K562 (cell line): Measurements from ENCODE around the gene TIMM17A. TPM values are rescaled to one million over a fixed set of nuclear protein-coding genes. Genes with fewer than 3 reads are reported as not detected.

ENCODE experiments used
- CXXC5 ChIP-seq: fragments of 250-450 bp; sonication (Bioruptor Pico); IDR thresholded peaks from 2 replicates; pipeline ENCODE4 v1.8.0; 2022; ENCODE audit warnings: inconsistent platforms, mild to moderate bottlenecking, moderate library complexity
- FOXA1 ChIP-seq: fragments of 450-650 bp; IDR thresholded peaks from 2 replicates; pipeline ENCODE4 v1.6.1; 2016; ENCODE audit warnings: mild to moderate bottlenecking, borderline replicate concordance
- HCFC1 ChIP-seq: IDR thresholded peaks from 2 replicates; pipeline ENCODE4 v1.6.1; 2012; ENCODE audit warnings: low read depth, low read length, improper control_type of control experiment
- ILF3 ChIP-seq: fragments of 450-650 bp; IDR thresholded peaks from 2 replicates; pipeline ENCODE4 v1.6.1; 2018; ENCODE audit warnings: antibody characterized with exemption, mild to moderate bottlenecking, moderate library complexity, borderline replicate concordance
- KLF16 ChIP-seq: IDR thresholded peaks from 2 replicates; pipeline ENCODE4 v1.6.1; 2016; ENCODE audit warnings: antibody characterized with exemption
- MEIS2 ChIP-seq: fragments of 450-650 bp; IDR thresholded peaks from 2 replicates; pipeline ENCODE4 v1.6.1; 2014; ENCODE audit warnings: mild to moderate bottlenecking; ENCODE audit not compliant: partially characterized antibody
- POLR2A ChIP-seq: fragments of 450-650 bp; conservative IDR thresholded peaks from 2 replicates; pipeline ENCODE4 v1.6.1; 2016
- RCOR1 ChIP-seq, 2 experiments: IDR thresholded peaks; 2 replicates each; pipeline ENCODE4 v1.6.1; 2012; ENCODE audit warnings: low read depth in 2 of 2, low read length in 2 of 2, borderline replicate concordance in 1 of 2, improper control_type of control experiment in 1 of 2
- ZNF431 ChIP-seq: sonication (generic); formaldehyde crosslinking; IDR thresholded peaks from 2 replicates; pipeline ENCODE4 v1.8.0; 2022; ENCODE audit warnings: mild to moderate bottlenecking, missing genetic modification reagents
- ZNF717 ChIP-seq: fragments of 250-450 bp; sonication (Bioruptor Pico); IDR thresholded peaks from 2 replicates; pipeline ENCODE4 v1.5.0; 2021
- polyA plus RNA-seq, 8 experiments: library from polyadenylated mRNA; depleted of rRNA in 4 of 8; stranded (reverse) in 5 of 8; unstranded in 3 of 8; fragments of >200 nt; fragmentation: Nextera tagmentation in 2 of 8; fragmentation: Illumina TruSeq in 1 of 8; extraction: Ambion mirVana in 2 of 8; extraction: Trizol in 1 of 8; gene quantifications; 2 replicates each; pipeline versions ENCODE4 v1.2.1 to v1.2.3, GENCODE V29; 2011 to 2014; ENCODE audit warnings: inconsistent platforms in 1 of 8, missing spikeins in 1 of 8
- total RNA-seq, 7 experiments: library from RNA; depleted of rRNA in 6 of 7; stranded (reverse); fragments of >200 nt in 6 of 7; fragmentation: Illumina TruSeq in 2 of 7; extraction: Trizol in 2 of 7; gene quantifications; 2 replicates each; pipeline versions ENCODE4 v1.2.1 to v1.2.3, GENCODE V29; 2011 to 2021; ENCODE audit warnings: low replicate concordance in 1 of 7
- TF ChIP-seq, protein P1 (sequence below): fragments of 450-650 bp; IDR thresholded peaks from 2 replicates; pipeline ENCODE4 v1.6.1; 2016; ENCODE audit warnings: mild to moderate bottlenecking
- TF ChIP-seq, protein P2 (sequence below): sonication (generic); formaldehyde crosslinking; IDR thresholded peaks from 2 replicates; pipeline ENCODE4 v1.8.0; 2022; ENCODE audit warnings: mild to moderate bottlenecking, missing genetic modification reagents
- TF ChIP-seq, protein P3 (sequence below): sonication (generic); formaldehyde crosslinking; IDR thresholded peaks from 2 replicates; pipeline ENCODE4 v1.8.0; 2022; ENCODE audit warnings: mild to moderate bottlenecking, missing genetic modification reagents, borderline replicate concordance
- TF ChIP-seq, protein P4 (sequence below): sonication (generic); formaldehyde crosslinking; IDR thresholded peaks from 2 replicates; pipeline ENCODE4 v1.8.0; 2022; ENCODE audit warnings: missing genetic modification reagents, mild to moderate bottlenecking, moderate library complexity, borderline replicate concordance

Gene TIMM17A
- total and polyA plus RNA-seq, 9 of the 15 experiments (the other 6 are each of a cell fraction or from before 2014, with no cell fraction given): 116 to 744 (median 180) TPM

- TF ChIP-seq, protein P1, sequence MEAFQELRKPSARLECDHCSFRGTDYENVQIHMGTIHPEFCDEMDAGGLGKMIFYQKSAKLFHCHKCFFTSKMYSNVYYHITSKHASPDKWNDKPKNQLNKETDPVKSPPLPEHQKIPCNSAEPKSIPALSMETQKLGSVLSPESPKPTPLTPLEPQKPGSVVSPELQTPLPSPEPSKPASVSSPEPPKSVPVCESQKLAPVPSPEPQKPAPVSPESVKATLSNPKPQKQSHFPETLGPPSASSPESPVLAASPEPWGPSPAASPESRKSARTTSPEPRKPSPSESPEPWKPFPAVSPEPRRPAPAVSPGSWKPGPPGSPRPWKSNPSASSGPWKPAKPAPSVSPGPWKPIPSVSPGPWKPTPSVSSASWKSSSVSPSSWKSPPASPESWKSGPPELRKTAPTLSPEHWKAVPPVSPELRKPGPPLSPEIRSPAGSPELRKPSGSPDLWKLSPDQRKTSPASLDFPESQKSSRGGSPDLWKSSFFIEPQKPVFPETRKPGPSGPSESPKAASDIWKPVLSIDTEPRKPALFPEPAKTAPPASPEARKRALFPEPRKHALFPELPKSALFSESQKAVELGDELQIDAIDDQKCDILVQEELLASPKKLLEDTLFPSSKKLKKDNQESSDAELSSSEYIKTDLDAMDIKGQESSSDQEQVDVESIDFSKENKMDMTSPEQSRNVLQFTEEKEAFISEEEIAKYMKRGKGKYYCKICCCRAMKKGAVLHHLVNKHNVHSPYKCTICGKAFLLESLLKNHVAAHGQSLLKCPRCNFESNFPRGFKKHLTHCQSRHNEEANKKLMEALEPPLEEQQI: no peak
- TF ChIP-seq RCOR1 (IDR thresholded peaks at IDR 0.05; ENCODE audit: borderline replicate concordance in 1 of 2, low read depth in 2 of 2, low read length in 2 of 2) (no peak; a peak in 1 of 4 replicates), MEIS2 (peak; percentile 31), HCFC1 (0 out of 2 replicates have a peak, but pooled peaks have one; percentile 2), FOXA1 (no peak), POLR2A (peak; percentile 37; the same call in 1 of the 2 replicates), ZNF717 (CRISPR knock-in tag) (no peak), ILF3 (no peak), CXXC5 (CRISPR knock-in tag) (0 out of 2 replicates have a peak, but pooled peaks have one; percentile 35), KLF16 (no peak), ZNF431 (CRISPR knock-in tag) (no peak)
- TF ChIP-seq, protein P2, sequence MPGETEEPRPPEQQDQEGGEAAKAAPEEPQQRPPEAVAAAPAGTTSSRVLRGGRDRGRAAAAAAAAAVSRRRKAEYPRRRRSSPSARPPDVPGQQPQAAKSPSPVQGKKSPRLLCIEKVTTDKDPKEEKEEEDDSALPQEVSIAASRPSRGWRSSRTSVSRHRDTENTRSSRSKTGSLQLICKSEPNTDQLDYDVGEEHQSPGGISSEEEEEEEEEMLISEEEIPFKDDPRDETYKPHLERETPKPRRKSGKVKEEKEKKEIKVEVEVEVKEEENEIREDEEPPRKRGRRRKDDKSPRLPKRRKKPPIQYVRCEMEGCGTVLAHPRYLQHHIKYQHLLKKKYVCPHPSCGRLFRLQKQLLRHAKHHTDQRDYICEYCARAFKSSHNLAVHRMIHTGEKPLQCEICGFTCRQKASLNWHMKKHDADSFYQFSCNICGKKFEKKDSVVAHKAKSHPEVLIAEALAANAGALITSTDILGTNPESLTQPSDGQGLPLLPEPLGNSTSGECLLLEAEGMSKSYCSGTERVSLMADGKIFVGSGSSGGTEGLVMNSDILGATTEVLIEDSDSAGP (CRISPR knock-in tag): no peak
- TF ChIP-seq, protein P3, sequence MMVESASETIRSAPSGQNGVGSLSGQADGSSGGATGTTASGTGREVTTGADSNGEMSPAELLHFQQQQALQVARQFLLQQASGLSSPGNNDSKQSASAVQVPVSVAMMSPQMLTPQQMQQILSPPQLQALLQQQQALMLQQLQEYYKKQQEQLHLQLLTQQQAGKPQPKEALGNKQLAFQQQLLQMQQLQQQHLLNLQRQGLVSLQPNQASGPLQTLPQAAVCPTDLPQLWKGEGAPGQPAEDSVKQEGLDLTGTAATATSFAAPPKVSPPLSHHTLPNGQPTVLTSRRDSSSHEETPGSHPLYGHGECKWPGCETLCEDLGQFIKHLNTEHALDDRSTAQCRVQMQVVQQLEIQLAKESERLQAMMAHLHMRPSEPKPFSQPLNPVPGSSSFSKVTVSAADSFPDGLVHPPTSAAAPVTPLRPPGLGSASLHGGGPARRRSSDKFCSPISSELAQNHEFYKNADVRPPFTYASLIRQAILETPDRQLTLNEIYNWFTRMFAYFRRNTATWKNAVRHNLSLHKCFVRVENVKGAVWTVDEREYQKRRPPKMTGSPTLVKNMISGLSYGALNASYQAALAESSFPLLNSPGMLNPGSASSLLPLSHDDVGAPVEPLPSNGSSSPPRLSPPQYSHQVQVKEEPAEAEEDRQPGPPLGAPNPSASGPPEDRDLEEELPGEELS: 0 out of 2 replicates have a peak, but pooled peaks have one; percentile 49
- TF ChIP-seq, protein P4, sequence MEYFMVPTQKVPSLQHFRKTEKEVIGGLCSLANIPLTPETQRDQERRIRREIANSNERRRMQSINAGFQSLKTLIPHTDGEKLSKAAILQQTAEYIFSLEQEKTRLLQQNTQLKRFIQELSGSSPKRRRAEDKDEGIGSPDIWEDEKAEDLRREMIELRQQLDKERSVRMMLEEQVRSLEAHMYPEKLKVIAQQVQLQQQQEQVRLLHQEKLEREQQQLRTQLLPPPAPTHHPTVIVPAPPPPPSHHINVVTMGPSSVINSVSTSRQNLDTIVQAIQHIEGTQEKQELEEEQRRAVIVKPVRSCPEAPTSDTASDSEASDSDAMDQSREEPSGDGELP (CRISPR knock-in tag): peak; percentile 55; the same call in 1 of the 2 replicates
Measured at GRCh38 chr1:201946224-201946908, 8.9 kb upstream of the TIMM17A start, which contains the start of gene LMOD1 (continued).
